Activated T-cell treated with anti-CD3 and anti-CD28 coated beads, Interleukin-2, amount 50 U/mL, for 72 hours (primary cell): ENCODE results near the gene COPE. TPM values are rescaled to one million over a fixed set of nuclear protein-coding genes. Genes with fewer than 3 reads are reported as not detected.
A peak's percentile ranks its signal among the peaks of the same experiment; 100 is the strongest.

ENCODE experiments used
- ATAC-seq, 2 donors: fragments of 150-1000 bp; cut with Tn5 transposase; replicated peaks in 1 of 2; 2 replicates each; pipeline ENCODE4 v1.10.0; 2021; ENCODE audit warnings: moderate library complexity in 2 of 2, mild to moderate bottlenecking in 1 of 2
- DNase-seq, 2 donors: peaks; one replicate each; pipeline ENCODE4 v3.0.0; 2021 to 2022; ENCODE audit warnings: mixed read lengths in 1 of 2
- H3K27ac Mint-ChIP-seq: one replicate; pipeline ENCODE4 v1.8.0; 2022; ENCODE audit warnings: mild to moderate bottlenecking, moderate library complexity, mixed read lengths
- H3K27me3 Mint-ChIP-seq: one replicate; pipeline ENCODE4 v1.8.0; 2022; ENCODE audit warnings: low read depth, mixed read lengths
- H3K36me3 Mint-ChIP-seq, 2 donors: one replicate each; pipeline ENCODE4 v1.8.0; 2022; ENCODE audit warnings: mixed read lengths in 2 of 2, mild to moderate bottlenecking in 1 of 2; ENCODE audit not compliant: insufficient read depth in 2 of 2
- H3K4me1 Mint-ChIP-seq: one replicate; pipeline ENCODE4 v1.8.0; 2022; ENCODE audit warnings: low read depth, mixed read lengths
- H3K4me3 Mint-ChIP-seq, 2 donors: one replicate each; pipeline ENCODE4 v1.8.0; 2022; ENCODE audit warnings: mild to moderate bottlenecking in 2 of 2, mixed read lengths in 2 of 2, moderate library complexity in 2 of 2
- H3K9me3 Mint-ChIP-seq, 2 donors: one replicate each; pipeline ENCODE4 v1.8.0; 2022; ENCODE audit warnings: mixed read lengths in 2 of 2
- total RNA-seq, 2 donors: library from RNA; stranded (reverse); gene quantifications; one replicate each; pipeline ENCODE4 v1.2.3, GENCODE V29; 2022

The COPE gene
- total RNA-seq, 2 donors from 2014 or later, result 191 to 222 TPM

DNA sequence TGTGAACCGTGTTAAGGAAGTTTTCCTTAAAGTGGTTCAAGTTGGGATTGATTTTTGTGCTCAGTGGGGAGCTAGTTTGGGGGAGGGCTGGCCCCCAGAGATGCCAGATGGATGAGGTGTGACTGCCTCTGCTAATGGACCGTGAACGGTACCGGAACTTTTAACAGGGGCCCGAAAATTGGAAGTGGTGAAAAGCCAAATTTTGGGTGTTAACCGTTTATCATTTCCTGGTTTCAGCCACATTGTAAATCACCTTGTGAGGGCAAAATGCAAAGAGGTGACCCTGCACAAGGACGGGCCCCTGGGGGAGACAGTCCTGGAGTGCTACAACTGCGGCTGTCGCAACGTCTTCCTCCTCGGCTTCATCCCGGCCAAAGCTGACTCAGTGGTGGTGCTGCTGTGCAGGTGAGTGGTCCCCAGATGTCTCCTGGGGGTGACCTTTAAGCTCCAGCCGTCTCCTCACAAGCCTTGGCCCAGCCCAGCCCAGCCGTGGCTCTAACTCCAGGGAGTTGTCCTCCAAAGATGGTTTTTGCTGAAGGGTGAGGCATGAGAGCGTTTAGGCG, 69.3 kb downstream of the COPE start:
- Mint-ChIP-seq H3K4me1 (peaks cover 42% of the 10 kb centered on the region), H3K27me3 (no peaks in the 10 kb centered on the region), H3K36me3 (peaks cover 2 to 31% of the 10 kb centered on the region in 2 donors), H3K27ac (peak overlapping the region; percentile 86), H3K9me3 (no peaks in the 10 kb centered on the region), H3K4me3 (peak overlapping the region; percentile 61 to 78)
- DNase-seq, result no peak
- ATAC-seq, result no peak

Other genes starting within 250 kb of the COPE start
- 1 to 10 TPM; 7.1 to 7.3 TPM for gene CRTC1, start 235.7 kb downstream of the COPE start, total RNA-seq
- gene COMP, start 128.1 kb downstream of the COPE start, total RNA-seq, result not detected
- 10 to 100 TPM; 69.8 to 82.5 TPM for gene UPF1, start 87.4 kb downstream of the COPE start, total RNA-seq
- gene CERS1, start 23.2 kb downstream of the COPE start, total RNA-seq, result not detected
- 10 to 100 TPM; 46.4 to 68.5 TPM for gene DDX49, start 328 bp upstream of the COPE start, total RNA-seq
- gene HOMER3, start 21.8 kb upstream of the COPE start, total RNA-seq, result 1 to 10 TPM in 1 of 2 donors, under 1 TPM in 1; 0.86 to 1.8 TPM
- gene SUGP2, start 114.1 kb upstream of the COPE start, total RNA-seq, result 100 to 1,000 TPM; 106 to 122 TPM
- gene ARMC6, start 114.2 kb upstream of the COPE start, total RNA-seq, result 10 to 100 TPM; 20.4 to 22.8 TPM
- gene SLC25A42, start 144.6 kb upstream of the COPE start, total RNA-seq, result 10 to 100 TPM; 18.2 to 27.7 TPM
- 10 to 100 TPM; 16.1 to 17.6 TPM for gene TMEM161A, start 219.1 kb upstream of the COPE start, total RNA-seq